Tibial nerve (tissue), 4 donors: Measurements from ENCODE around the gene GAGE12F. TPM values are rescaled to one million over a fixed set of nuclear protein-coding genes. Genes with fewer than 3 reads are reported as not detected.
"Not testable (repeated sequence)": the region's sequence is repeated elsewhere in the genome, so short reads cannot be mapped to it uniquely, and the experiment has no call there.

Experiments used
- DNase-seq, 2 donors: peaks; one replicate each; pipeline ENCODE4 v3.0.0-alpha.2; 2019; ENCODE audit warnings: low spot score in 2 of 2
- H3K27ac ChIP-seq, 4 donors: fragments of 200-600 bp; sonication (generic) in 3 of 4; one replicate each; pipeline ENCODE4 v1.5.1; 2017 to 2019; ENCODE audit warnings: mild to moderate bottlenecking in 1 of 4
- H3K27me3 ChIP-seq, 2 donors: fragments of 200-600 bp; sonication (generic) in 1 of 2; one replicate each; pipeline versions ENCODE4 v1.5.1 to v1.6.0; 2017 to 2019
- H3K36me3 ChIP-seq, 3 donors: fragments of 200-600 bp; sonication (generic); one replicate each; pipeline ENCODE4 v1.5.1; 2018 to 2019
- H3K4me1 ChIP-seq, 4 donors: fragments of 200-600 bp; sonication (generic) in 3 of 4; one replicate each; pipeline ENCODE4 v1.5.1; 2017 to 2019
- H3K4me3 ChIP-seq, 4 donors: fragments of 200-600 bp; sonication (generic) in 3 of 4; one replicate each; pipeline ENCODE4 v1.5.1; 2017 to 2019; ENCODE audit warnings: mild to moderate bottlenecking in 1 of 4, moderate library complexity in 1 of 4
- H3K9me3 ChIP-seq, 4 donors: fragments of 200-600 bp; sonication (generic) in 3 of 4; one replicate each; pipeline ENCODE4 v1.5.1; 2017 to 2019
- WGBS, 2 donors: methylation state at CpG; one replicate each; pipeline ENCODE4 v1.1.5; 2018; 5-methylcytosine and 5-hydroxymethylcytosine counted together
- total RNA-seq, 4 donors: library from RNA; depleted of rRNA; stranded (reverse); fragments of >200 nt; gene quantifications; one replicate each; pipeline ENCODE4 v1.1.0, GENCODE V29; 2016

The GAGE12F gene, protein sequence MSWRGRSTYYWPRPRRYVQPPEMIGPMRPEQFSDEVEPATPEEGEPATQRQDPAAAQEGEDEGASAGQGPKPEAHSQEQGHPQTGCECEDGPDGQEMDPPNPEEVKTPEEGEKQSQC
- total RNA-seq: not detected

DNA sequence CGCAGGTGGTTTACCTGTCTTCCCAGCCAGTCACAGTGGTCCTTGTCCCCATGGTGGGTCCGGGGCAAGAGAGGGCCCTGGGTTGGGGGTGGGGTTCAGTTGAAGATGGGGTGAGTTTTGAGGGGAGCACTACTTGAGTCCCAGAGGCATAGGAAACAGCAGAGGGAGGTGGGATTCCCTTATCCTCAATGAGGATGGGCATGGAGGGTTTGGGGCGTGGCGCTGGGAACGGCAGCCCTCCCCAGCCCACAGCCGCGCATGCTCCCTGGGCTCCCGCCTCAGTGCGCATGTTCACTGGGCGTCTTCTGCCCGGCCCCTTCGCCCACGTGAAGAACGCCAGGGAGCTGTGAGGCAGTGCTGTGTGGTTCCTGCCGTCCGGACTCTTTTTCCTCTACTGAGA, at the start of gene GAGE12F:
Gene GAGE12F (plus strand): TSS at position 301 of the 400 bp plus-strand sequence. CDS start 1,155 bp downstream, outside the sequence.
- not testable (repeated sequence) for DNase-seq

DNA sequence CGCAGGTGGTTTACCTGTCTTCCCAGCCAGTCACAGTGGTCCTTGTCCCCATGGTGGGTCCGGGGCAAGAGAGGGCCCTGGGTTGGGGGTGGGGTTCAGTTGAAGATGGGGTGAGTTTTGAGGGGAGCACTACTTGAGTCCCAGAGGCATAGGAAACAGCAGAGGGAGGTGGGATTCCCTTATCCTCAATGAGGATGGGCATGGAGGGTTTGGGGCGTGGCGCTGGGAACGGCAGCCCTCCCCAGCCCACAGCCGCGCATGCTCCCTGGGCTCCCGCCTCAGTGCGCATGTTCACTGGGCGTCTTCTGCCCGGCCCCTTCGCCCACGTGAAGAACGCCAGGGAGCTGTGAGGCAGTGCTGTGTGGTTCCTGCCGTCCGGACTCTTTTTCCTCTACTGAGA, 28.8 kb upstream of the GAGE12F start, which contains the start of gene GAGE12C:
Gene GAGE12C (plus strand): TSS at position 301 of the 400 bp plus-strand sequence. CDS start 1,155 bp downstream, outside the sequence.
- H3K4me1 ChIP-seq, H3K27ac ChIP-seq, H3K36me3 ChIP-seq, H3K9me3 ChIP-seq, H3K4me3 ChIP-seq, DNase-seq, H3K27me3 ChIP-seq: not testable (repeated sequence)
- no CpG with 5 or more reads among the region's 16 CpGs for WGBS, 2 donors

More for the DNA sequence above, at the start of gene GAGE12F:
- H3K4me3 ChIP-seq, H3K27me3 ChIP-seq, H3K27ac ChIP-seq, H3K9me3 ChIP-seq, H3K36me3 ChIP-seq, H3K4me1 ChIP-seq: not testable (repeated sequence)
- no CpG with 5 or more reads among the region's 16 CpGs for WGBS, 2 donors

DNA sequence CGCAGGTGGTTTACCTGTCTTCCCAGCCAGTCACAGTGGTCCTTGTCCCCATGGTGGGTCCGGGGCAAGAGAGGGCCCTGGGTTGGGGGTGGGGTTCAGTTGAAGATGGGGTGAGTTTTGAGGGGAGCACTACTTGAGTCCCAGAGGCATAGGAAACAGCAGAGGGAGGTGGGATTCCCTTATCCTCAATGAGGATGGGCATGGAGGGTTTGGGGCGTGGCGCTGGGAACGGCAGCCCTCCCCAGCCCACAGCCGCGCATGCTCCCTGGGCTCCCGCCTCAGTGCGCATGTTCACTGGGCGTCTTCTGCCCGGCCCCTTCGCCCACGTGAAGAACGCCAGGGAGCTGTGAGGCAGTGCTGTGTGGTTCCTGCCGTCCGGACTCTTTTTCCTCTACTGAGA, 19.2 kb upstream of the GAGE12F start, which contains the start of gene GAGE12D:
Gene GAGE12D (plus strand): TSS at position 301 of the 400 bp plus-strand sequence. CDS start 1,155 bp downstream, outside the sequence.
- H3K4me3 ChIP-seq, H3K9me3 ChIP-seq, H3K27me3 ChIP-seq, DNase-seq, H3K27ac ChIP-seq, H3K4me1 ChIP-seq, H3K36me3 ChIP-seq: not testable (repeated sequence)
- WGBS, 2 donors: no CpG with 5 or more reads among the region's 16 CpGs

DNA sequence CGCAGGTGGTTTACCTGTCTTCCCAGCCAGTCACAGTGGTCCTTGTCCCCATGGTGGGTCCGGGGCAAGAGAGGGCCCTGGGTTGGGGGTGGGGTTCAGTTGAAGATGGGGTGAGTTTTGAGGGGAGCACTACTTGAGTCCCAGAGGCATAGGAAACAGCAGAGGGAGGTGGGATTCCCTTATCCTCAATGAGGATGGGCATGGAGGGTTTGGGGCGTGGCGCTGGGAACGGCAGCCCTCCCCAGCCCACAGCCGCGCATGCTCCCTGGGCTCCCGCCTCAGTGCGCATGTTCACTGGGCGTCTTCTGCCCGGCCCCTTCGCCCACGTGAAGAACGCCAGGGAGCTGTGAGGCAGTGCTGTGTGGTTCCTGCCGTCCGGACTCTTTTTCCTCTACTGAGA, 9.7 kb upstream of the GAGE12F start, which contains the start of gene GAGE12E:
Gene GAGE12E (plus strand): TSS at position 301 of the 400 bp plus-strand sequence. CDS start 1,155 bp downstream, outside the sequence.
- not testable (repeated sequence) for H3K27me3 ChIP-seq, H3K9me3 ChIP-seq, H3K27ac ChIP-seq, H3K4me1 ChIP-seq, H3K4me3 ChIP-seq, H3K36me3 ChIP-seq, DNase-seq
- WGBS, 2 donors: no CpG with 5 or more reads among the region's 16 CpGs

DNA sequence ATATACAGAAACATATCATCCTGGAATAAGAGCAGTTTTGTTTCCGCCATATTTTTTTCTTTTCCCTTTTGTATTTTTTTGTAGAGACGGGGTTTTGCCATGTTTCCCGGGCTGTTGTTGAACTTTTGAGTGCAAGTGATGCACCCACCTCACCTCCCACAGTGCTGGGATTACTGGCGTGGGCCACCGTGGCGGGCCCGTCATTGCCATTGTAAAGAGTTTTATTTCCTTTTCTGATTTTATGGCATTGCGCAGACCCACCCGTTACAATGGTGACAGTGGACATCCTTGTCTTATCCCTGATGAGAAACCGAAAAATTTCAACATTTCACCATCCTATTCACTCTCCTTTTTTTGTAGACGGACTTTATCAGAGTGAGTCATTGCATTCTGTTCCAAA, 8.1 kb downstream of the GAGE12F start:
- not testable (repeated sequence) for H3K4me1 ChIP-seq, H3K27me3 ChIP-seq, H3K9me3 ChIP-seq, DNase-seq, H3K4me3 ChIP-seq, H3K36me3 ChIP-seq, H3K27ac ChIP-seq
- no CpG with 5 or more reads among the region's 11 CpGs for WGBS, 2 donors

DNA sequence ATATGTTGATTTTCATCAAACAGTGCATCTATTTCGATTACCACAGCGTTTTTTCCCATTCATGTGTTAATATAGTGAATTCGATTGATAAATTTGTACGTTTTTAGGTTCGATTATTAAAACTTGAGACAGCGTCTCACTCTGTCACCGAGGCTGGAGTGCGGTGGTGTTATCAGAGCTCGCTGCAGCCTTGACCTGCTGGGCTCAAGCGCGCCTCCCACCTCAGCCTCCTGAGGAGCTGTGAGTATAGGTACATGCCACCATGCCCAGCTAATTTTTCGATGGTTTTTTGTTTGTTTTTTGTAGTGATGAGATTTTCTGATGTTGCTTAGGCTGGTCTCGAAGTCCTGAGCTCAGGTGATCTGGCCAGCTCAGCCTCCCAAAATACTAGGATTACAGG, 8.5 kb downstream of the GAGE12F start:
- H3K4me3 ChIP-seq, H3K27ac ChIP-seq, H3K36me3 ChIP-seq, H3K27me3 ChIP-seq, H3K4me1 ChIP-seq, H3K9me3 ChIP-seq, DNase-seq: not testable (repeated sequence)
- WGBS, 2 donors: 98% methylated on average over 8 of the region's 13 CpGs; no CpG with 5 or more reads in 1 of the 2 donors

DNA sequence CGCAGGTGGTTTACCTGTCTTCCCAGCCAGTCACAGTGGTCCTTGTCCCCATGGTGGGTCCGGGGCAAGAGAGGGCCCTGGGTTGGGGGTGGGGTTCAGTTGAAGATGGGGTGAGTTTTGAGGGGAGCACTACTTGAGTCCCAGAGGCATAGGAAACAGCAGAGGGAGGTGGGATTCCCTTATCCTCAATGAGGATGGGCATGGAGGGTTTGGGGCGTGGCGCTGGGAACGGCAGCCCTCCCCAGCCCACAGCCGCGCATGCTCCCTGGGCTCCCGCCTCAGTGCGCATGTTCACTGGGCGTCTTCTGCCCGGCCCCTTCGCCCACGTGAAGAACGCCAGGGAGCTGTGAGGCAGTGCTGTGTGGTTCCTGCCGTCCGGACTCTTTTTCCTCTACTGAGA, 9.5 kb downstream of the GAGE12F start, which contains the start of gene GAGE12G:
Gene GAGE12G (plus strand): TSS at position 301 of the 400 bp plus-strand sequence. CDS start 1,155 bp downstream, outside the sequence.
- not testable (repeated sequence) for H3K27me3 ChIP-seq, H3K27ac ChIP-seq, H3K4me1 ChIP-seq, H3K36me3 ChIP-seq, H3K4me3 ChIP-seq, DNase-seq, H3K9me3 ChIP-seq
- WGBS, 2 donors: no CpG with 5 or more reads among the region's 16 CpGs

DNA sequence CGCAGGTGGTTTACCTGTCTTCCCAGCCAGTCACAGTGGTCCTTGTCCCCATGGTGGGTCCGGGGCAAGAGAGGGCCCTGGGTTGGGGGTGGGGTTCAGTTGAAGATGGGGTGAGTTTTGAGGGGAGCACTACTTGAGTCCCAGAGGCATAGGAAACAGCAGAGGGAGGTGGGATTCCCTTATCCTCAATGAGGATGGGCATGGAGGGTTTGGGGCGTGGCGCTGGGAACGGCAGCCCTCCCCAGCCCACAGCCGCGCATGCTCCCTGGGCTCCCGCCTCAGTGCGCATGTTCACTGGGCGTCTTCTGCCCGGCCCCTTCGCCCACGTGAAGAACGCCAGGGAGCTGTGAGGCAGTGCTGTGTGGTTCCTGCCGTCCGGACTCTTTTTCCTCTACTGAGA, 19.0 kb downstream of the GAGE12F start, which contains the start of gene GAGE12H:
Gene GAGE12H (plus strand): TSS at position 301 of the 400 bp plus-strand sequence. CDS start 1,155 bp downstream, outside the sequence.
- not testable (repeated sequence) for DNase-seq, H3K4me1 ChIP-seq, H3K4me3 ChIP-seq, H3K27ac ChIP-seq, H3K36me3 ChIP-seq, H3K9me3 ChIP-seq, H3K27me3 ChIP-seq
- WGBS, 2 donors: no CpG with 5 or more reads among the region's 16 CpGs

DNA sequence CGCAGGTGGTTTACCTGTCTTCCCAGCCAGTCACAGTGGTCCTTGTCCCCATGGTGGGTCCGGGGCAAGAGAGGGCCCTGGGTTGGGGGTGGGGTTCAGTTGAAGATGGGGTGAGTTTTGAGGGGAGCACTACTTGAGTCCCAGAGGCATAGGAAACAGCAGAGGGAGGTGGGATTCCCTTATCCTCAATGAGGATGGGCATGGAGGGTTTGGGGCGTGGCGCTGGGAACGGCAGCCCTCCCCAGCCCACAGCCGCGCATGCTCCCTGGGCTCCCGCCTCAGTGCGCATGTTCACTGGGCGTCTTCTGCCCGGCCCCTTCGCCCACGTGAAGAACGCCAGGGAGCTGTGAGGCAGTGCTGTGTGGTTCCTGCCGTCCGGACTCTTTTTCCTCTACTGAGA, 28.6 kb downstream of the GAGE12F start, which contains the start of gene GAGE2A:
Gene GAGE2A (plus strand): TSS at position 301 of the 400 bp plus-strand sequence. CDS start 1,155 bp downstream, outside the sequence.
- not testable (repeated sequence) for H3K9me3 ChIP-seq, H3K4me1 ChIP-seq, H3K27ac ChIP-seq, DNase-seq, H3K27me3 ChIP-seq, H3K36me3 ChIP-seq, H3K4me3 ChIP-seq
- no CpG with 5 or more reads among the region's 16 CpGs for WGBS, 2 donors

DNA sequence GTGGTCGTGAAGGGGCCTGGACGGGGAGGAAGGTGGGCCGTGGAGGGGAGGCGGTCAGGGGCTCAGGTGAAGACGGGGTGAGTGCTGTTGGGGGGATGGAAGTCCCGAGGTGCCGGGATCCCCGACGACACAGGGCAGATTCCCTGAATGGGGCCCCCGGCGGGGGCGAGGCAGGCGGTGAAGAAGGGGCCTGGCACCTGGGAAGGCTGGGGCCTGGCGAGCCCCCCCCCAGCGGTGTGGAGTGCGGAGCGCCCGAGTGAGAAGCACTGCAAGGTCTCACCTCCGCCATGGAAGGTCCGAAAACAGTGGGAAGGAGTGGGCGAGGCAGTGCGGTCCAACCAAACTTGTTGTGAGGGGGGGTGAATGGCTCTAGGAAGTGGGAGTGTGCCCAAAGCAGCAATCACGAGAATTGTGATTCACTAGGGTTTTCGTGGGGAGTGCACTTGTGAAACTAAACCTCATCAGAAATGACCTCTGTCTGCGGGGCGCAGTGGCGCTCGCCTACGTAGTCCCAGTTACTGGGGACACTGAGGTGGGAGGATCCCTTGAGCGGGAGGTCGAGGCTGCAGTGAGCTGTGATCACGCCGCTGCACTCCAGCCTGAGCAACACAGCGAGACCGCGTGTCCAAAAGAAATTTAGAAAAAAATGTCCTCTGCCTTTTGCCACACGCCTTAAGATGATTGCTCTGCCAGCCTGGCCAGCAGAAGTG, 29.3 kb downstream of the GAGE12F start:
- H3K4me1 ChIP-seq, H3K36me3 ChIP-seq, H3K4me3 ChIP-seq, DNase-seq, H3K9me3 ChIP-seq, H3K27me3 ChIP-seq, H3K27ac ChIP-seq: not testable (repeated sequence)
- 91 to 93% methylated on average over 23 to 33 of the region's 37 CpGs for WGBS, 2 donors

DNA sequence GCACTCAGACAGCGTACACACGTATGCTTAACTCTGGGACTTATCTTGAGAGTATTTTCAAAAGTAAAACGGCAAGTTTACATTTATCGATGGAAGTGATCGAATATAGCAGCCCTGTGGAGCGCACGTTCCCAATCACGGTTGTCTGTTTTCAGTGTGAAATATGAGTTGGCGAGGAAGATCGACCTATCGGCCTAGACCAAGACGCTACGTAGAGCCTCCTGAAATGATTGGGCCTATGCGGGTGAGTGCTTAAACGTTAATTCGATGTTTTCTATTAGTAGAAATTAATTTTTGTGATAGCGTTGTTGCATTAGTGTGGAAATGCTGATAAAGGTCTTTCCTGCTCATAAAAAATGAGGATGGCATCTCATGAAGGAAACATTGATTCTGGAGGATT, 29.8 kb downstream of the GAGE12F start:
- H3K9me3 ChIP-seq, H3K4me3 ChIP-seq, H3K27ac ChIP-seq, DNase-seq, H3K36me3 ChIP-seq, H3K4me1 ChIP-seq, H3K27me3 ChIP-seq: not testable (repeated sequence)
- WGBS, 2 donors: 87 to 94% methylated on average over 15 of the region's 17 CpGs

DNA sequence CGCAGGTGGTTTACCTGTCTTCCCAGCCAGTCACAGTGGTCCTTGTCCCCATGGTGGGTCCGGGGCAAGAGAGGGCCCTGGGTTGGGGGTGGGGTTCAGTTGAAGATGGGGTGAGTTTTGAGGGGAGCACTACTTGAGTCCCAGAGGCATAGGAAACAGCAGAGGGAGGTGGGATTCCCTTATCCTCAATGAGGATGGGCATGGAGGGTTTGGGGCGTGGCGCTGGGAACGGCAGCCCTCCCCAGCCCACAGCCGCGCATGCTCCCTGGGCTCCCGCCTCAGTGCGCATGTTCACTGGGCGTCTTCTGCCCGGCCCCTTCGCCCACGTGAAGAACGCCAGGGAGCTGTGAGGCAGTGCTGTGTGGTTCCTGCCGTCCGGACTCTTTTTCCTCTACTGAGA, 38.1 kb downstream of the GAGE12F start, which contains the start of gene GAGE1:
Gene GAGE1 (plus strand): TSS at position 301 of the 400 bp plus-strand sequence. CDS start 1,155 bp downstream, outside the sequence.
- no CpG with 5 or more reads among the region's 16 CpGs for WGBS, 2 donors
- not testable (repeated sequence) for DNase-seq, H3K4me1 ChIP-seq, H3K27ac ChIP-seq, H3K4me3 ChIP-seq, H3K9me3 ChIP-seq, H3K27me3 ChIP-seq, H3K36me3 ChIP-seq
